Measurements from ENCODE around the gene CNTNAP5.

DNA sequence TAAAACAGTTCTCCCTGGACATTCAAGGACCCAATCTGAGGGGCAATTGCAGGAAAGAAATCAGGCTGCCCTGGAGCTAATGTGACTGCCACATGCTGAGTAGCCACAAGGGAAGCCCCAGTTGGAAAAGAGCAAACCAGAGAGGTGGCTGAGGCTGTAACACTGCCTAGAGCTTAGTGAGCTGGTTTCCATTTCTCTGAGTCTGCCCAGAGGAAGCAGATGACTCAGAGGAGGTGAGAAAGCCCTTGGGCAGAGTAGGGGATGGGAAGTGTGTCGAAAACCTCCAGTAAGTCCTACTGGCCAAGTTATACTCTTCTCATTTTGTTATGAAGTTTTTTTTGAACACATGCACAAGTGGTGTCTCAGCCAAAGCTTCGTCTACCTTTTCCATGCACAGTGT is 753.0 kb downstream of the CNTNAP5 start:
- TF ChIP-seq, protein P1, sequence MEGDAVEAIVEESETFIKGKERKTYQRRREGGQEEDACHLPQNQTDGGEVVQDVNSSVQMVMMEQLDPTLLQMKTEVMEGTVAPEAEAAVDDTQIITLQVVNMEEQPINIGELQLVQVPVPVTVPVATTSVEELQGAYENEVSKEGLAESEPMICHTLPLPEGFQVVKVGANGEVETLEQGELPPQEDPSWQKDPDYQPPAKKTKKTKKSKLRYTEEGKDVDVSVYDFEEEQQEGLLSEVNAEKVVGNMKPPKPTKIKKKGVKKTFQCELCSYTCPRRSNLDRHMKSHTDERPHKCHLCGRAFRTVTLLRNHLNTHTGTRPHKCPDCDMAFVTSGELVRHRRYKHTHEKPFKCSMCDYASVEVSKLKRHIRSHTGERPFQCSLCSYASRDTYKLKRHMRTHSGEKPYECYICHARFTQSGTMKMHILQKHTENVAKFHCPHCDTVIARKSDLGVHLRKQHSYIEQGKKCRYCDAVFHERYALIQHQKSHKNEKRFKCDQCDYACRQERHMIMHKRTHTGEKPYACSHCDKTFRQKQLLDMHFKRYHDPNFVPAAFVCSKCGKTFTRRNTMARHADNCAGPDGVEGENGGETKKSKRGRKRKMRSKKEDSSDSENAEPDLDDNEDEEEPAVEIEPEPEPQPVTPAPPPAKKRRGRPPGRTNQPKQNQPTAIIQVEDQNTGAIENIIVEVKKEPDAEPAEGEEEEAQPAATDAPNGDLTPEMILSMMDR (IDR thresholded peaks at IDR 0.05; ENCODE audit: low read depth, low read length): no peak
- no peak for TF ChIP-seq POLR2A (IDR thresholded peaks at IDR 0.05; ENCODE audit: extremely low read depth, insufficient read length)
